HFF-Myc (cell line): ENCODE measurements around the gene NELL1.
"Not testable (repeated sequence)": the region's sequence is repeated elsewhere in the genome, so short reads cannot be mapped to it uniquely, and the experiment has no call there.

Source experiments
- DNase-seq: peaks from one replicate; pipeline ENCODE4 v3.0.0-alpha.2; 2011; ENCODE audit warnings: low read depth; ENCODE audit errors: extremely low read depth
- H3K4me3 ChIP-seq: replicated peaks from 2 replicates; pipeline ENCODE4 v1.5.1; 2011; ENCODE audit warnings: low read depth, mild to moderate bottlenecking, control low read depth, low read length
- CTCF ChIP-seq: IDR thresholded peaks from 2 replicates; pipeline ENCODE4 v1.5.1; 2012; ENCODE audit warnings: mild to moderate bottlenecking, low read depth, low read length, control low read depth; ENCODE audit errors: missing control alignments

The NELL1 gene

DNA sequence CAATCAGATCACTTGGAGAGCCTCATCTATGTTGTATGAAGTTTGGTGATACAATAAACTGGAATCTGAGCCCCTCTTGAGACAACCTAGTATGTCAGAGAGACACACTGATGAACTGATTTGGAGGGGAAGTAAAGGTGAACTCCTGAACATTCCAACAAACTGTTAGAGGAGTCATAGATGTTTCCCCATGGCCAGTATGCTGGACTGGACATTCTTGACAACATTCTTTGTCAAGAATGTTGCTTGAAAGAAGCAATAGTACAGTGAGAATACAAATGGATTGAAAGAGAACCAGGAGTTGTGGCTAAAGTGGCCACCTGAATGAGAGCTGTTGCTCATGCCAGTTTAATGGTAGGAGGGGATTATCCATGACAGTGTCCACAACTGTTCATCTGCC lies 588.1 kb downstream of the NELL1 start:
- no peak for TF ChIP-seq CTCF
- no peak overlapping the region for H3K4me3 ChIP-seq
- DNase-seq = no peak

DNA sequence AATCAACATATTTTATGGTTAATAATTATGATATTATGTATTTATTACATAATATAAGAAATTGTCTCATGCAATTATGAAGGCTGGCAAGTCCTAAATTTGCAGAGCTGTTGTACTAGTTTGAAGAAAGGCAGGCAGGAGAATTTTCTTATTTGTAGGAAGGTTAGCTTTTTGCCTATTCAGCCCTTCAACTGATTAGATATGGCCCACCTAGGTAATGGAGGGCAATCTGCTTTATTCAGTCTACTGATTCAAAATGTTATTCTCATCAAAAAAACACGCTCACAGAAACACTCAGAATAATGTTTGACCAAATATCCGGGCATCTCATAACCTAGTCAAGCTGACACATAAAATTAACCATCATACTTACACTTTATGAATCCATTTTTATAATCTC lies 589.0 kb downstream of the NELL1 start:
- TF ChIP-seq CTCF = no peak
- no peak overlapping the region for H3K4me3 ChIP-seq
- DNase-seq = no peak

- no peak overlapping the region for H3K4me3 ChIP-seq
- TF ChIP-seq CTCF = no peak
- DNase-seq = no peak
Observed at GRCh38 chr11:21260101-21260500, 590.7 kb downstream of the NELL1 start.

GRCh38 chr11:21262992-21263391 lies 593.6 kb downstream of the NELL1 start:
- no peak for DNase-seq
- H3K4me3 ChIP-seq = no peak overlapping the region
- TF ChIP-seq CTCF = no peak

DNA sequence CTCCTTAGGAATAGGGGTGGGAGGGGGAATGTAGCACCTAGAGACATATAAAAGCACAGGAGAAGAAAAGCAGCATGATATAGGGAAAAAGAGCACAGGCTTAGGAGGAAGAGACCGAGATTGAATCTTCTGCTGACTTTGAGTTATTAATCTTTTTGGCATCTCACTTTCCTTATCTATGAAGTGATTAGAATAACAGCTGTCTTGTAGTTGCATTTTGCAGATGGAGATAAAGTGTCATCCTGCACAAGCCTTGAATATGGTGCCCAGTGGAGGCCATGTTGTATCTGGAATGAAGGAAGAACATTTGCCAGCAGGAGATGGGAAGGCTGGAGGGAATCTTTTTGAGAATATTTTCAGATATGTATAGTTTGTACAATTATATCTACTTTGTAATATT lies 594.7 kb downstream of the NELL1 start:
- DNase-seq = no peak
- no peak overlapping the region for H3K4me3 ChIP-seq
- TF ChIP-seq CTCF = no peak

- no peak overlapping the region for H3K4me3 ChIP-seq
- no peak for TF ChIP-seq CTCF
- DNase-seq = no peak
Observed at GRCh38 chr11:21268036-21268435, 598.6 kb downstream of the NELL1 start.

GRCh38 chr11:21272139-21272538 lies 602.8 kb downstream of the NELL1 start:
- H3K4me3 ChIP-seq, DNase-seq: not testable (repeated sequence)

DNA sequence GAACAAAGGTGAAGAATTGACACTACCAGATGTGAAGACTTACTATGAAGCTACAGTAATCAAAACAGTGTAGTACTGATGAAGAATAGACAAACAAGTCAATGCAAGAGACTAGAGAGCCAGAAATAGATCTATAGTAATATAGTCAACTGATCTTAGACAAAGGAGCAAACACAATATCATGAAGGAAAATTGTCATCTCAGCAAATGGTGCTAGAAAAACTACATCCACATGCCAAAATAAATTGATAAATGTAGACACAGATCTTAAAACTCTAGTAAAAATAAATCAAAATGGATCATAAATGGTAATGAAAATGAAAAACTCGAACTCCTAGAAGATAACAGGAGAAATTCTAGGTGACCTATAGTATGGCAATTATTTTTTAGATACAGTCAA lies 609.5 kb downstream of the NELL1 start:
- DNase-seq = no peak
- no peak overlapping the region for H3K4me3 ChIP-seq
- no peak for TF ChIP-seq CTCF
